Keratinocyte (primary cell): ENCODE measurements around the gene MCEMP1.

ENCODE experiments used
- CTCF ChIP-seq, 3 experiments: IDR thresholded peaks in 1 of 3; conservative IDR thresholded peaks in 1 of 3; optimal IDR thresholded peaks in 1 of 3; 2 replicates in 2 of 3; 3 replicates in 1 of 3; pipeline versions ENCODE3 to v1.5.1; 2011; ENCODE audit warnings: low read length in 3 of 3, mild to moderate bottlenecking in 3 of 3, moderate library complexity in 2 of 3, control low read depth in 1 of 3, inconsistent platforms in 1 of 3; ENCODE audit not compliant: insufficient read depth in 2 of 3; ENCODE audit errors: extremely low read depth in 1 of 3
- EZH2 ChIP-seq: IDR thresholded peaks from one replicate; pipeline ENCODE4 v1.6.1; 2012; ENCODE audit warnings: inconsistent platforms, mild to moderate bottlenecking, low read length, moderate library complexity

GRCh38 chr19:7662657-7663056 is 14.2 kb upstream of the MCEMP1 start:
- TF ChIP-seq CTCF (optimal IDR thresholded peaks at IDR 0.05 in 1 of 3, IDR thresholded peaks at IDR 0.05 in 1 of 3, conservative IDR thresholded peaks at IDR 0.05 in 1 of 3; ENCODE audit: extremely low read depth in 1 of 3, insufficient read depth in 2 of 3, low read length in 3 of 3) (no peak), EZH2 (no peak)
